ENCODE measurements around the gene CHST3. TPM values are rescaled to one million over a fixed set of nuclear protein-coding genes. Genes with fewer than 3 reads are reported as not detected.

Gene CHST3
- total RNA-seq, 1 donor, result 58.3 TPM

- no peak for DNase-seq (ENCODE audit: low read depth)
- H3K4me3 ChIP-seq (ENCODE audit: low read depth, low read length), result no peak overlapping the region
- TF ChIP-seq CTCF (IDR thresholded peaks at IDR 0.05; ENCODE audit: insufficient read depth, low read depth, low read length), result no peak
These were observed 92.9 kb downstream of the CHST3 start for GRCh38 chr10:72056932-72057751.

DNA sequence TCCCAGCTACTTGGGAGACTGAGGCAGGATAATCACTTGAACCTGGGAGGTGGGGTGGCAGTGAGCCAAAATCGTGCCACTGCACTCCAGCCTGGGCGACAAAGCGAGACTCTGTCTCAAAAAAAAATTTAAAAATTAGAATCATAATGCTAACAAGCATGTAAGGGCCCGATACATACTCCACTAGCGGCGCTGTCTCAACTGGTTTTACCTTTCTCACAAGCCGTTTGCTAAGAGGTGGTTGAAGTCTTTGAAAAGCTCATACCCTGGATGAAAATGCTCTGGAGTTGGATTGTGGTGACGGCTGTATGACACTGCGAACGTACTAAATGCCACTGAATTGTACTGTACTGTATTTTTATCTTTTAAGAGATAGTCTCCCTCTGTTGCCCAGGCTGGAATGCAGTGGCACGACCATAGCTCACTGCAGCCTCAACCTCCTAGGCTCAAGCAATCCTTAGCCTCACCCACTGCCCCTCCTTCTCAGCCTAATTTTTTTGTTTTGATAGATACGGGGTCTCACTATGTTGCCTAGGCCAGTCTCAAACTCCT lies 94.2 kb downstream of the CHST3 start:
- no peak for DNase-seq (ENCODE audit: low read depth)
- TF ChIP-seq CTCF (IDR thresholded peaks at IDR 0.05; ENCODE audit: insufficient read depth, low read depth, low read length), result no peak
- no peak overlapping the region for H3K4me3 ChIP-seq (ENCODE audit: low read depth, low read length)

- no peak overlapping the region for H3K4me3 ChIP-seq (ENCODE audit: low read depth, low read length)
- no peak for TF ChIP-seq CTCF (IDR thresholded peaks at IDR 0.05; ENCODE audit: insufficient read depth, low read depth, low read length)
- no peak for DNase-seq (ENCODE audit: low read depth)
These were observed 95.0 kb downstream of the CHST3 start for GRCh38 chr10:72058989-72059842.

GRCh38 chr10:72059843-72060822 lies 95.9 kb downstream of the CHST3 start:
- no peak for TF ChIP-seq CTCF (IDR thresholded peaks at IDR 0.05; ENCODE audit: insufficient read depth, low read depth, low read length)
- no peak overlapping the region for H3K4me3 ChIP-seq (ENCODE audit: low read depth, low read length)
- DNase-seq (ENCODE audit: low read depth), result no peak

DNA sequence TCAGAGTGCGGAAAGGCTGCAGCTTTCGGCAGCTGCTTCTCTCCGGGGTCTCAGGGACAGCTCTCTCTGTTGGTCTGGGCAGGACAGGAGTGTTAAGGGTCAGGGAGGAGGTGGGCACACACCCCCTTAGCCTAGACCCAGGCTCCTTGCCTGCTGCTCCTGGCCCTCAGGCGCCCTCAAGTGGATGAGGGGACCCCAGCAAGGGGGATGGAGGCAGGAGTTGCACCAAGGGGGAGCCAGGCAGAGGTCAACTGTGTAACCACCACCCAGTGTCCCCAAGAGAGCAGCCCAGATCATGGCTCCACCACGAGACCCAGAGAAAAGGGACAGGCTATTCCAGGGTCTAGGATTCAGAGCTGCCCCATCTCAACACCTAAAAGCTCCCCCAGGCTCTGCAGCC lies 97.3 kb downstream of the CHST3 start:
- no peak overlapping the region for H3K4me3 ChIP-seq (ENCODE audit: low read depth, low read length)
- DNase-seq (ENCODE audit: low read depth), result no peak
- TF ChIP-seq CTCF (IDR thresholded peaks at IDR 0.05; ENCODE audit: insufficient read depth, low read depth, low read length), result peak; percentile 35

- H3K4me3 ChIP-seq (ENCODE audit: low read depth, low read length), result no peak overlapping the region
- no peak for TF ChIP-seq CTCF (IDR thresholded peaks at IDR 0.05; ENCODE audit: insufficient read depth, low read depth, low read length)
- DNase-seq (ENCODE audit: low read depth), result no peak
These were observed 97.7 kb downstream of the CHST3 start for GRCh38 chr10:72061930-72062329.
